Thyroid gland (tissue), 4 donors: ENCODE results near the gene SUN1. TPM values are rescaled to one million over a fixed set of nuclear protein-coding genes. Genes with fewer than 3 reads are reported as not detected.

Source experiments
- DNase-seq, 2 donors: peaks; one replicate each; pipeline ENCODE4 v3.0.0-alpha.2; 2019
- H3K27ac ChIP-seq, 3 donors: fragments of 200-600 bp; sonication (generic); 1 replicate in 2 of 3; 2 replicates in 1 of 3; pipeline ENCODE4 v1.5.1; 2016 to 2019; ENCODE audit warnings: mild to moderate bottlenecking in 1 of 3, moderate library complexity in 1 of 3
- H3K27me3 ChIP-seq: fragments of 200-600 bp; sonication (generic); one replicate; pipeline ENCODE4 v1.5.1; 2019
- H3K36me3 ChIP-seq, 2 donors: fragments of 200-600 bp; sonication (generic); one replicate each; pipeline ENCODE4 v1.5.1; 2016 to 2019
- H3K4me1 ChIP-seq, 2 donors: fragments of 200-600 bp; sonication (generic); one replicate each; pipeline ENCODE4 v1.5.1; 2017 to 2019
- H3K4me3 ChIP-seq, 3 donors: fragments of 200-600 bp; sonication (generic); replicated peaks in 1 of 3; 1 replicate in 2 of 3; 2 replicates in 1 of 3; pipeline ENCODE4 v1.5.1; 2016; ENCODE audit warnings: mild to moderate bottlenecking in 1 of 3
- H3K9me3 ChIP-seq: fragments of 200-600 bp; sonication (generic); one replicate; pipeline ENCODE4 v1.5.1; 2017
- CTCF ChIP-seq, 6 experiments: fragments of 200-600 bp in 3 of 6; fragments of 450-650 bp in 3 of 6; sonication (generic) in 3 of 6; IDR thresholded peaks; one replicate each; pipeline ENCODE4 v1.5.1; 2016 to 2019; ENCODE audit warnings: antibody characterized with exemption in 6 of 6, mild to moderate bottlenecking in 2 of 6, inconsistent platforms in 1 of 6, moderate library complexity in 1 of 6
- POLR2A ChIP-seq, 2 donors: fragments of 450-650 bp; IDR thresholded peaks; one replicate each; pipeline ENCODE4 v1.6.1; 2017; ENCODE audit warnings: antibody characterized with exemption in 2 of 2, mild to moderate bottlenecking in 2 of 2, moderate library complexity in 1 of 2
- WGBS, 2 donors: methylation state at CpG; one replicate each; pipeline ENCODE4 v1.1.5; 2017; 5-methylcytosine and 5-hydroxymethylcytosine counted together
- intact Hi-C: fragments of 100-400 bp; cut with DNase I; formaldehyde crosslinking; loops from one replicate; pipeline ENCODE4 v1.15.1; 2023
- total RNA-seq, 4 donors: library from RNA; depleted of rRNA; stranded (reverse); fragments of >200 nt; gene quantifications; one replicate each; pipeline ENCODE4 v1.2.3, GENCODE V29; 2016

The SUN1 gene
- total RNA-seq, 4 donors from 2014 or later, result 146 to 260 (median 186) TPM

DNA sequence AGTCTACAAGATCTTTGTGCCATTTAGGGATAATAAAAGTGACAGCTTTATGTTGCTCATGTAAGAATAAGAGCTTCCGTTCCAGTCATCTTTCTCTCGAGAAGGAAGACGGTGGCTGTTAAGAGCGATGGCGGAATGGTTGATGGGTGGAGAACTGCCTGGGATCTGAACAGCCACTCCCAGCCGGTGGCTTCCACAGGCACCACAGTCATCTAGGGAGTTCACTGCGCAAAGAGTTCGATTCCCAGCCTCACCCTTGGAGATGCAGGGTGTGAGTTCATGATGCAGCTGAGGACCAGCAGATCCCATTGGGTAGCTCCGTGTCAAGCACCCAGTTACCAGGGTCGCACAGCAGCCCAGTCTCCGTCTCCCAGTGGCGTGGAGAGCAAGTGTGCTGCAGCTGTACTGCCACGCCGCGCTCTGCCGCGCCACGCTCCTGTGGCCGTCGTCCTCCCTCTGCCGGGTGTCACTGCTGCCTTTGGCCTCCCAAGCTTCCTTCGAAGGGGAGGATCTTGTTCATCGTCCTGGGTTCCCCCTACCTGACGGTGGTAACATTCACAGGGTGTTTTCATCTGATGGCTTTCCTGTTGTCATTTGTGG is 7.8 kb downstream of the SUN1 start:
- 91 to 92% methylated on average over 22 to 24 of the region's 24 CpGs for WGBS, 2 donors
- H3K36me3 ChIP-seq, result peaks cover 35 to 39% of the 10 kb centered on the region in 2 donors

GRCh38 chr7:841943-842342 is 9.7 kb downstream of the SUN1 start:
- Histone ChIP-seq H3K4me1 (no peaks in the 10 kb centered on the region), H3K36me3 (peaks cover 35 to 39% of the 10 kb centered on the region in 2 donors), H3K4me3 (no peak overlapping the region), H3K27ac (no peak overlapping the region), H3K9me3 (no peaks in the 10 kb centered on the region), H3K27me3 (no peaks in the 10 kb centered on the region)
- 83 to 85% methylated on average over 15 to 16 of the region's 16 CpGs for WGBS, 2 donors
- no peak for DNase-seq
- TF ChIP-seq CTCF (IDR thresholded peaks at IDR 0.05), result no peak
- no peak for TF ChIP-seq POLR2A (IDR thresholded peaks at IDR 0.05)
- intact Hi-C loops, result no loop called here

More for the DNA sequence above, 7.8 kb downstream of the SUN1 start:
- H3K4me1 ChIP-seq, result peaks cover 0 to 8% of the 10 kb centered on the region in 2 donors
- no peaks in the 10 kb centered on the region for H3K27me3 ChIP-seq
- DNase-seq, result no peak
- intact Hi-C loops, result no loop called here
- H3K27ac ChIP-seq, result no peak overlapping the region
- no peak for TF ChIP-seq POLR2A (IDR thresholded peaks at IDR 0.05)
- TF ChIP-seq CTCF (IDR thresholded peaks at IDR 0.05), result no peak
- no peak overlapping the region for H3K4me3 ChIP-seq
- H3K9me3 ChIP-seq, result no peaks in the 10 kb centered on the region

GRCh38 chr7:842431-843031 is 10.3 kb downstream of the SUN1 start:
- no peak for DNase-seq
- 86 to 87% methylated on average over 8 of the region's 8 CpGs for WGBS, 2 donors
- intact Hi-C loops, result no loop called here
- no peak for TF ChIP-seq POLR2A (IDR thresholded peaks at IDR 0.05)
- TF ChIP-seq CTCF (IDR thresholded peaks at IDR 0.05), result no peak
- H3K9me3 ChIP-seq, result no peaks in the 10 kb centered on the region
- no peaks in the 10 kb centered on the region for H3K4me1 ChIP-seq
- no peak overlapping the region for H3K4me3 ChIP-seq
- H3K36me3 ChIP-seq, result peaks cover 35 to 39% of the 10 kb centered on the region in 2 donors
- H3K27me3 ChIP-seq, result no peaks in the 10 kb centered on the region
- no peak overlapping the region for H3K27ac ChIP-seq

DNA sequence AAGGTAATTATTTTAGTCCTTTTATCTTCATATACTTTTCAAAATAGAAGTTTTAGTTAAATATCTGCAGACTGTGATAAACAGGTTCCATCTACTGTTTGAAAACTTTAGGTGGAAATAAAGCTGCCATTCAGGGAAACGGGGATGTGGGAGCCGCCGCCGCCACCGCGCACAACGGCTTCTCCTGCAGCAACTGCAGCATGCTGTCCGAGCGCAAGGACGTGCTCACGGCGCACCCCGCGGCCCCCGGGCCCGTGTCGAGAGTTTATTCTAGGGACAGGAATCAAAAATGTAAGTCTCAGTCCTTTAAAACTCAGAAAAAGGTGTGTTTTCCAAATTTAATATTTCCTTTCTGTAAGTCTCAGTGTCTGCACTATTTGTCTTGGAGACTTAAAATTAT is 11.0 kb downstream of the SUN1 start:
- no peak overlapping the region for H3K27ac ChIP-seq
- WGBS, 2 donors, result 95 to 96% methylated on average over 17 of the region's 17 CpGs
- H3K36me3 ChIP-seq, result peaks cover 35 to 39% of the 10 kb centered on the region in 2 donors
- intact Hi-C loops, result no loop called here
- TF ChIP-seq CTCF (IDR thresholded peaks at IDR 0.05) (no peak), POLR2A (IDR thresholded peaks at IDR 0.05) (no peak)
- H3K4me3 ChIP-seq, result no peak overlapping the region
- no peaks in the 10 kb centered on the region for H3K4me1 ChIP-seq
- DNase-seq, result no peak
- no peaks in the 10 kb centered on the region for H3K27me3 ChIP-seq
- H3K9me3 ChIP-seq, result no peaks in the 10 kb centered on the region

GRCh38 chr7:844043-844442 is 11.8 kb downstream of the SUN1 start:
- Histone ChIP-seq H3K4me1 (no peaks in the 10 kb centered on the region), H3K27me3 (no peaks in the 10 kb centered on the region), H3K9me3 (no peaks in the 10 kb centered on the region), H3K27ac (no peak overlapping the region), H3K4me3 (no peak overlapping the region), H3K36me3 (peaks cover 32 to 39% of the 10 kb centered on the region in 2 donors)
- WGBS, 2 donors, result 89 to 99% methylated on average over 9 to 14 of the region's 14 CpGs
- intact Hi-C loops, result no loop called here
- TF ChIP-seq POLR2A (IDR thresholded peaks at IDR 0.05), result no peak
- no peak for TF ChIP-seq CTCF (IDR thresholded peaks at IDR 0.05)
- no peak for DNase-seq
